ENCODE results near the gene ENDOU.

ENDOU gene

GRCh38 chr12:47725091-47725772 lies at the start of gene ENDOU:
Gene ENDOU (minus strand): TSS chr12:47725490. CDS start chr12:47725413, 77 bp downstream.
- no peak within 1 kb of the TSS for H3K4me3 ChIP-seq (replicated peaks; ENCODE audit: low read depth, low read length)
- TF ChIP-seq CTCF (IDR thresholded peaks at IDR 0.05; ENCODE audit: low read depth, low read length, missing control alignments): no peak
- no peak for DNase-seq (ENCODE audit: extremely low read depth, low read depth)

DNA sequence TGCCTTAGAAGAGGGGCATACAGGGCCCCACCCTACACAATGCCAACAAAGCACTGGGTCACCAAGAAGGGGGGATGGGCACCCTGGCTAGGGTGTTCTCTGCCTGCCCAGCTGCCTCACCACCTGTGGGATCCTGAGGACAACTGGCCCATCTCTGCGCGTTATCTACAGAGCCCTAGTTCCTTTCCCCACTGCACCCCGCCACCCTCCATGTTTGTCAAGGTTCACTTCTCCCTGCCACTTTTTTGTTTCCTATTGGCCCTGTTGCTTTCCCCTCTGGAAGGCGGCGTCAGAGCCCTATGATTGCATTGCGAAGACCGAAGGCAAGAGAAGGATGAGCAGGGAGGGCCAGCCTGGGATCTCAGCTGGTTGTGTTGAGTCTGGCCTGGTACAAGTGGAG lies 49.4 kb upstream of the ENDOU start:
- no peak for DNase-seq (ENCODE audit: extremely low read depth, low read depth)
- no peak overlapping the region for H3K4me3 ChIP-seq (replicated peaks; ENCODE audit: low read depth, low read length)
- TF ChIP-seq CTCF (IDR thresholded peaks at IDR 0.05; ENCODE audit: low read depth, low read length, missing control alignments): no peak

- H3K4me3 ChIP-seq (replicated peaks; ENCODE audit: low read depth, low read length): peak overlapping the region; percentile 57
- TF ChIP-seq CTCF (IDR thresholded peaks at IDR 0.05; ENCODE audit: low read depth, low read length, missing control alignments): no peak
- DNase-seq (ENCODE audit: extremely low read depth, low read depth): no peak
Observed at GRCh38 chr12:47773858-47774580, 48.7 kb upstream of the ENDOU start.

- TF ChIP-seq CTCF (IDR thresholded peaks at IDR 0.05; ENCODE audit: low read depth, low read length, missing control alignments): peak; percentile 21
- no peak for DNase-seq (ENCODE audit: extremely low read depth, low read depth)
- peak within 1 kb of the TSS; percentile 57 for H3K4me3 ChIP-seq (replicated peaks; ENCODE audit: low read depth, low read length)
Observed at GRCh38 chr12:47773062-47773857, 48.0 kb upstream of the ENDOU start, which contains the start of gene SLC48A1. Gene SLC48A1 (plus strand): TSS chr12:47773238. CDS start chr12:47773305, 67 bp downstream.

DNA sequence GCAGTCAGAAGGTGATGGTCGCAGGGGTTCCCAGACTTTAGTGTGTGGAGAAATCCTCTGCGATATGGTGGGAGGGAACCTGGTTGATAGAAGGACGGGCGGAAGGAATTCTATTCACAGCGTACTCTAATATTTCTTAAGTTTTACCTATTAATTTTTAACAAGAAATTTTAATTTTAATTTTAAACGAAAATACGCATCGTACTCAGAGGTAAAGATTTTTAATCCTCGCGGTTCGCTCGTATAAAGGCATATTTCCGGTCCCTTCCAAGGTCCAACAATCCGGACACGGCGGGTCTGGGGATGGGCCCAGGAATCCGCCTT lies 47.4 kb upstream of the ENDOU start:
- H3K4me3 ChIP-seq (replicated peaks; ENCODE audit: low read depth, low read length): peak overlapping the region; percentile 57
- no peak for TF ChIP-seq CTCF (IDR thresholded peaks at IDR 0.05; ENCODE audit: low read depth, low read length, missing control alignments)
- no peak for DNase-seq (ENCODE audit: extremely low read depth, low read depth)

DNA sequence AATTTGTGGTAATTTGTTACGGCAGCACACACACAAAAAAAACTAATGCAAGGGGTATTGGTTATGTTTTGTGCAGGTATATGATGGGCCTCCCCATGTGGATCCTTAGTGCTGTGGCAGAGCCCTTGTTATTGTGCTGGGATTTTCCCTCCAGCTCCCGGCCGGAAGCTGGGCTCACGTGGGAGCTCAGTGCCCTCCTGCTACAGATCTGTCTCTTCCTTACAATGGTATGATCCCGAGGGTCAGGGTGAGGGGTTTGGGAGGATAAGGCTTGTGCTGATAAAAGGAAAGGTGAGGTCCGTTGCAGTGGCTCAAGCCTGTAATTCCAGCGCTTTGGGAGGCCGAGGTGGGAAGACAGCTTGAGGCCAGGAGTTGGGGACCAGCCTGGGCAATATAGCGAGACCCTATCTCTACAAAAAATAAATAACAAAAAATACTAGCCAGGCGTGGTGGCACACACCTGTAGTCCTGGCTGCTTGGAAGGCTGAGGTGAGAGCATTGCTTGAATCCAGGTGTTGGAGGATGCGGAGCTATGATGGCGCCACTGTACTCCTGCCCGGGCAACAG lies 46.9 kb upstream of the ENDOU start:
- peak overlapping the region; percentile 57; the same call in 1 of the 2 replicates for H3K4me3 ChIP-seq (replicated peaks; ENCODE audit: low read depth, low read length)
- TF ChIP-seq CTCF (IDR thresholded peaks at IDR 0.05; ENCODE audit: low read depth, low read length, missing control alignments): no peak
- DNase-seq (ENCODE audit: extremely low read depth, low read depth): no peak
